ENCODE results near the gene ZNF665.
A peak's percentile ranks its signal among the peaks of the same experiment; 100 is the strongest.
"Not testable (repeated sequence)": the region's sequence is repeated elsewhere in the genome, so short reads cannot be mapped to it uniquely, and the experiment has no call there.

The ZNF665 gene

GRCh38 chr19:53192771-53193534 lies at the start of gene ZNF665:
Gene ZNF665, minus strand, starts transcription at chr19:53193358. Its CDS starts 10,460 bp downstream, at chr19:53182898.
- no peak for TF ChIP-seq CTCF (IDR thresholded peaks at IDR 0.05; ENCODE audit: extremely low read depth, insufficient read depth, missing control alignments)
- peak; percentile 83 for DNase-seq (ENCODE audit: low spot score)
- in situ Hi-C loops (cut with MboI; ENCODE audit: low pct_unique_long_range_greater_than_20kb, low sequenced_read_pairs, unreplicated experiment), result no loop called here

- DNase-seq (ENCODE audit: low spot score), result no peak
- in situ Hi-C loops (cut with MboI; ENCODE audit: low pct_unique_long_range_greater_than_20kb, low sequenced_read_pairs, unreplicated experiment), result no loop called here
- no peak for TF ChIP-seq CTCF (IDR thresholded peaks at IDR 0.05; ENCODE audit: extremely low read depth, insufficient read depth, missing control alignments)
Measured at GRCh38 chr19:53237114-53237777, 44.1 kb upstream of the ZNF665 start.

- in situ Hi-C loops (cut with MboI; ENCODE audit: low pct_unique_long_range_greater_than_20kb, low sequenced_read_pairs, unreplicated experiment), result no loop called here
- TF ChIP-seq CTCF (IDR thresholded peaks at IDR 0.05; ENCODE audit: extremely low read depth, insufficient read depth, missing control alignments), result no peak
- no peak for DNase-seq (ENCODE audit: low spot score)
Measured at GRCh38 chr19:53224606-53225005, 31.4 kb upstream of the ZNF665 start.

- in situ Hi-C loops (cut with MboI; ENCODE audit: low pct_unique_long_range_greater_than_20kb, low sequenced_read_pairs, unreplicated experiment); DNase-seq (ENCODE audit: low spot score): not testable (repeated sequence)
Measured at GRCh38 chr19:53222716-53223115, 29.6 kb upstream of the ZNF665 start.

- in situ Hi-C loops (cut with MboI; ENCODE audit: low pct_unique_long_range_greater_than_20kb, low sequenced_read_pairs, unreplicated experiment), result no loop called here
- no peak for TF ChIP-seq CTCF (IDR thresholded peaks at IDR 0.05; ENCODE audit: extremely low read depth, insufficient read depth, missing control alignments)
- no peak for DNase-seq (ENCODE audit: low spot score)
Measured at GRCh38 chr19:53212703-53213320, 19.7 kb upstream of the ZNF665 start.

- in situ Hi-C loops (cut with MboI; ENCODE audit: low pct_unique_long_range_greater_than_20kb, low sequenced_read_pairs, unreplicated experiment); DNase-seq (ENCODE audit: low spot score): not testable (repeated sequence)
Measured at GRCh38 chr19:53211554-53211953, 18.4 kb upstream of the ZNF665 start.

- peak; percentile 99 for DNase-seq (ENCODE audit: low spot score)
- in situ Hi-C loops (cut with MboI; ENCODE audit: low pct_unique_long_range_greater_than_20kb, low sequenced_read_pairs, unreplicated experiment), result no loop called here
- TF ChIP-seq CTCF (IDR thresholded peaks at IDR 0.05; ENCODE audit: extremely low read depth, insufficient read depth, missing control alignments), result no peak
Measured at GRCh38 chr19:53196777-53197396, 3.7 kb upstream of the ZNF665 start.

All from GM13977 (cell line).